A549 (cell line): ENCODE data around the gene APOL2. TPM values are rescaled to one million over a fixed set of nuclear protein-coding genes. Genes with fewer than 3 reads are reported as not detected.
"Not testable (repeated sequence)": the region's sequence is repeated elsewhere in the genome, so short reads cannot be mapped to it uniquely, and the experiment has no call there.

Experiments
- ATAC-seq, 2 experiments: fragments of 200-7000 bp in 1 of 2; fragments of >200 bp in 1 of 2; cut with Nextera tagmentation in 1 of 2; cut with Tn5 transposase in 1 of 2; 3 replicates each; pipeline versions ENCODE4 v1.8.0 to v1.9.1; 2018 to 2020; ENCODE audit warnings: mild to moderate bottlenecking in 1 of 2, moderate library complexity in 1 of 2
- CTCF ChIA-PET: fragments of 300-600 bp; sonication (Branson Sonifier 250); formaldehyde crosslinking; extraction: SDS; loops from one replicate; lab custom pipeline; 2021; ENCODE audit warnings: antibody characterized with exemption, inconsistent platforms; lab: Yijun Ruan, JAX
- POLR2A ChIA-PET: fragments of 350-600 bp; formaldehyde crosslinking; extraction: SDS; loops from one replicate; lab custom pipeline; 2021; ENCODE audit warnings: antibody characterized with exemption, inconsistent platforms; lab: Yijun Ruan, JAX
- DNase-seq, 2 experiments: peaks; one replicate each; pipeline versions ENCODE4 v3.0.0 to v3.0.0-alpha.2; 2011 to 2016; ENCODE audit warnings: low read depth in 1 of 2, low spot score in 1 of 2
- FAIRE-seq: peaks from 2 replicates; lab custom pipeline; 2011; peaks lifted over from hg19 to GRCh38; lab: Jason Lieb, UNC
- H3K27ac ChIP-seq, 2 experiments: fragments of >200 bp; sonication (Bioruptor Twin); formaldehyde crosslinking; 3 replicates each; pipeline ENCODE4 v1.5.1; 2016 to 2017
- H3K4me1 ChIP-seq: fragments of >200 bp; sonication (Bioruptor Twin); formaldehyde crosslinking; 3 replicates; pipeline ENCODE4 v1.6.1; 2016
- H3K4me2 ChIP-seq: fragments of >200 bp; sonication (Bioruptor Twin); formaldehyde crosslinking; 3 replicates; pipeline ENCODE4 v1.6.1; 2016
- H3K4me3 ChIP-seq: fragments of >200 bp; sonication (Bioruptor Twin); formaldehyde crosslinking; 3 replicates; pipeline ENCODE4 v1.5.1; 2016
- H3K9me3 ChIP-seq: fragments of >200 bp; sonication (Bioruptor Twin); formaldehyde crosslinking; 3 replicates; pipeline ENCODE4 v1.6.1; 2016
- CBX2 ChIP-seq: fragments of 200-600 bp; sonication (generic); IDR thresholded peaks from 2 replicates; pipeline ENCODE4 v1.6.1; 2016; ENCODE audit warnings: low read depth, mild to moderate bottlenecking, borderline replicate concordance
- EHF ChIP-seq: fragments of 250-450 bp; sonication (Bioruptor Pico); IDR thresholded peaks from 2 replicates; pipeline ENCODE4 v1.5.0; 2020; ENCODE audit warnings: mild to moderate bottlenecking
- EHMT2 ChIP-seq: fragments of 200-600 bp; sonication (generic); IDR thresholded peaks from 2 replicates; pipeline ENCODE4 v1.6.1; 2016; ENCODE audit warnings: antibody characterized with exemption, low read depth, mild to moderate bottlenecking, moderate library complexity
- FOSL2 ChIP-seq, 2 experiments: fragments of 450-650 bp in 1 of 2; fragments of >200 bp in 1 of 2; sonication (Bioruptor Twin) in 1 of 2; formaldehyde crosslinking; IDR thresholded peaks; 2 replicates each; pipeline versions ENCODE4 v1.5.0 to v1.6.1; 2016 to 2020; ENCODE audit warnings: mild to moderate bottlenecking in 1 of 2, moderate library complexity in 1 of 2
- HOXB5 ChIP-seq: fragments of 250-450 bp; sonication (Bioruptor Pico); IDR thresholded peaks from 2 replicates; pipeline ENCODE4 v1.5.0; 2020; ENCODE audit warnings: mild to moderate bottlenecking, moderate library complexity
- KDM5A ChIP-seq: fragments of 200-600 bp; sonication (generic); IDR thresholded peaks from 2 replicates; pipeline ENCODE4 v1.6.1; 2016; ENCODE audit warnings: antibody characterized with exemption, mild to moderate bottlenecking
- NPAS2 ChIP-seq: fragments of 250-450 bp; sonication (Bioruptor Pico); IDR thresholded peaks from 2 replicates; pipeline ENCODE4 v1.8.0; 2022; ENCODE audit warnings: mild to moderate bottlenecking, moderate library complexity, borderline replicate concordance
- NR3C1 ChIP-seq: fragments of >200 bp; sonication (Bioruptor Twin); formaldehyde crosslinking; IDR thresholded peaks from 3 replicates; pipeline ENCODE4 v1.6.1; 2017
- RAD21 ChIP-seq, 2 experiments: fragments of >200 bp in 1 of 2; sonication (Bioruptor Twin) in 1 of 2; formaldehyde crosslinking in 1 of 2; IDR thresholded peaks in 1 of 2; conservative IDR thresholded peaks in 1 of 2; 2 replicates in 1 of 2; 3 replicates in 1 of 2; pipeline ENCODE4 v1.6.1; 2012 to 2018; ENCODE audit warnings: inconsistent platforms in 1 of 2
- SMC3 ChIP-seq: fragments of >200 bp; sonication (Bioruptor Twin); formaldehyde crosslinking; IDR thresholded peaks from 3 replicates; pipeline ENCODE4 v1.6.1; 2018; ENCODE audit warnings: inconsistent platforms
- SREBF2 ChIP-seq: fragments of 450-650 bp; IDR thresholded peaks from 2 replicates; pipeline ENCODE4 v1.6.1; 2014; ENCODE audit warnings: mild to moderate bottlenecking, moderate library complexity
- TFCP2L1 ChIP-seq: fragments of 250-450 bp; sonication (Bioruptor Pico); IDR thresholded peaks from 2 replicates; pipeline ENCODE4 v1.5.0; 2021; ENCODE audit warnings: mild to moderate bottlenecking
- ZC3H11A ChIP-seq: fragments of 450-650 bp; IDR thresholded peaks from 2 replicates; pipeline ENCODE4 v1.6.1; 2014; ENCODE audit warnings: antibody characterized with exemption, mild to moderate bottlenecking
- ZNF302 ChIP-seq: fragments of 250-450 bp; sonication (Bioruptor Pico); IDR thresholded peaks from 2 replicates; pipeline ENCODE4 v1.9.0; 2021; ENCODE audit warnings: inconsistent platforms, mild to moderate bottlenecking, moderate library complexity
- ZSCAN20 ChIP-seq: fragments of 250-450 bp; sonication (Bioruptor Pico); IDR thresholded peaks from 2 replicates; pipeline ENCODE4 v1.8.0; 2022; ENCODE audit warnings: mild to moderate bottlenecking, moderate library complexity
- WGBS: methylation state at CpG from one replicate; pipeline ENCODE4 v1.1.6; 2017; ENCODE audit errors: missing lambda C conversion rate; 5-methylcytosine and 5-hydroxymethylcytosine counted together
- polyA plus RNA-seq, 4 experiments: library from polyadenylated mRNA; depleted of rRNA in 3 of 4; stranded (reverse); fragments of >200 nt; fragmentation: RNase III in 1 of 4; extraction: RNeasy Plus Mini Kit Qiagen cat#74134 plus additional on column Dnase treatment in 1 of 4; gene quantifications; 2 replicates in 3 of 4; 3 replicates in 1 of 4; pipeline ENCODE4 v1.2.3, GENCODE V29; 2011 to 2017
- TF ChIP-seq, protein P1 (sequence below): IDR thresholded peaks from 2 replicates; pipeline ENCODE4 v1.6.1; 2012
- TF ChIP-seq, protein P2 (sequence below): fragments of 450-650 bp; IDR thresholded peaks from 2 replicates; pipeline ENCODE4 v1.6.1; 2014; ENCODE audit warnings: antibody characterized with exemption
- TF ChIP-seq, protein P3 (sequence below): fragments of 250-450 bp; sonication (Bioruptor Pico); IDR thresholded peaks from 2 replicates; pipeline ENCODE4 v1.5.0; 2021; ENCODE audit warnings: mild to moderate bottlenecking, moderate library complexity, borderline replicate concordance

The APOL2 gene
- polyA plus RNA-seq, 2 of the 4 experiments (the other 2 are of a cell fraction) = 8.7 to 23.8 TPM

DNA sequence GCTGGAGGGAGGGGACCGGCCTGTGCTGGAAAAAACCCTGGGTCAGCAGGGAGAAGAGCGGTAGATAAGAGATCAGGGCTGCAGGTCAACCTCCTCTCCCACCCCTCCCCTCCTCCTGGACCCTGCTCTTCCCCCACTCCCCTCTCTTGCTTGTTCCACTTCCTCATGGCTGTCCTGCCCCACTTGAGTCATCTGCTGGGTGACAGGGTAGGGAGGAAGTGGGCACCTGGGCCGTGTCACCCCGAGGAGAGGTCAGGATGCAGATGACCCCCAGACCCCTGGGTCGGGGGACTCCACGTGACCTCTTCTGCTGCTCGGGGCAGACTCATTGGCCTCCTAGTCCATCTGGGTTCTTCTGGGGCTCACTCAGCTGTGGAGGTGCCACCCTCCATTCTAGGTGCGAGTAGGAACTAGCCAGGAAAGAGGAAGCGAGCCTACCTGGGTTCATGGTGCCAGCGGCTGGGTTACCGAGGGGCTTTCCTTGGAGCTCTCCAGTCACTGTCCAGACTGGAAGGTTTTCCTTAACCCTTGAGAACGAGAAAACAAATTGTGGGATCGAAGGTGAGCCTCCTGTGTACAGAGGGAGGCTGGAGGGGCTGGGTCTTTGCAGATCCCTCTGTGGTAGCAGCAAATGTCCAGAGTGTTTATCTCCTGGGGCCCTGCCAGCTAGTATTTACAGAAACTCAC, 6.5 kb downstream of the APOL2 start (continued):
- no peak for TF ChIP-seq TFCP2L1 (CRISPR knock-in tag)
- TF ChIP-seq, protein P1, sequence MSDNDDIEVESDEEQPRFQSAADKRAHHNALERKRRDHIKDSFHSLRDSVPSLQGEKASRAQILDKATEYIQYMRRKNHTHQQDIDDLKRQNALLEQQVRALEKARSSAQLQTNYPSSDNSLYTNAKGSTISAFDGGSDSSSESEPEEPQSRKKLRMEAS = no peak

DNA sequence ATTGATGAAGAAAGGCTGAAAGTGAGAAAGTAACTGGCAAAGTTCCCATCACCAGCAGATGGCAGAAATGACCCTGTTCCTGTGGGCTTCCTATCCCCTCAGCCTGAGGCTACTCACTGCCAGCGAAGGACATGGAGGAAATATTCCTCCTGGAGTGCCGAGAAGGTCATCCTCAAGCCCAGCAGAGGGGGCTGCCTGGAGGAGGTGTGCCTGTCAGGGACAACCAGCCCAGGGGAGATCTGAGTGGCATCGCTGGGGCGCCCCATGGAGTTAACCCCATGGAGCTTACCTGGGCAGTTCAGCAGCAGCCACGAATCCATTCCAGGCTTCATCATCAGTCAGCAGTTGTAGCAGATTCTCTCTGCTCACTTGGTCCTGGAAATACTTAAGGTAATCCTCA, 8.3 kb downstream of the APOL2 start:
- ATAC-seq, FAIRE-seq, H3K4me2 ChIP-seq, H3K4me3 ChIP-seq, H3K27ac ChIP-seq, CTCF ChIA-PET, POLR2A ChIA-PET, DNase-seq, H3K4me1 ChIP-seq, H3K9me3 ChIP-seq: not testable (repeated sequence)
- WGBS = 81% methylated on average over 2 of the region's 5 CpGs

DNA sequence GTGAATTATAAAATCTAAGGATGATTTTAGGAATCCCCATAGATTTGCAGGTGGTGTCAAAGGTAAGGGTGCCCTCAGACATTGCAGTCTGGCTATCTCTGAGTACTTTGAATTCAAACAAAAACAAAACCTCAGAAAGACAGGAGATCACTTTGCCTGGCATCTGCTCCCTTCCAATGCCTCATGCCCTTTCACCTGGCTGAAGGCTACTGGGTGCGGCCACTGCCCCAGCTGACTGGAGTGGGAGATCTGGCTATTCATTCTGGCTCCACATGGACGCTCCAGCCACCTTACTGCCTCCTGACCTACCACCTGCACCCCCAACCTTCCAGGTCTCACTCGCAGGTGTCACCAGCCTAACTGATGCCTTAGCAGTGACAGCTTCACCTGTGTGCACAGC, 9.7 kb downstream of the APOL2 start:
- H3K9me3 ChIP-seq, H3K27ac ChIP-seq, ATAC-seq, H3K4me3 ChIP-seq, DNase-seq, FAIRE-seq, POLR2A ChIA-PET, H3K4me2 ChIP-seq, H3K4me1 ChIP-seq, CTCF ChIA-PET: not testable (repeated sequence)
- WGBS = 100% methylated on average over 2 of the region's 3 CpGs

DNA sequence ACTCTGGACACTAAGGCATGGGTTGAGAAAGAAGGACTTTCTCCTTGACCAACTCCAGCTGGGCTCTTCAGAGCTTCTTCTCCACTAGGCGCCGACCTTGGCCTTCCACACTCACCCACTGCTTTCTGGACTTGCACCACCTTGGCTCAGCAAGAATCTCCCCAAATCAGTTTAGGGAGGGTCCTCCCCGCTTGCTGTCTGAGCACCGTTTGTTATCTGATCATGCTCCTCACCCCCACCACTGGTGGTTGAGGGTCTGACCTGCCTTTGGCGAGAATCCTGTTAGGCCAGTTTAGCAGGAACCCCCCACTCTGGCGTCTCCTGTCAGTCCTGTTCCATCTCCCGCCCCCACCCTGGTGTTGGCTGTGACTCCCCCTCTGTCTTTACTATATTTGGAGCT, 10.4 kb downstream of the APOL2 start:
- no peaks in the 10 kb centered on the region for H3K9me3 ChIP-seq
- no peak overlapping the region for H3K27ac ChIP-seq
- TF ChIP-seq NPAS2 (CRISPR knock-in tag) = no peak
- TF ChIP-seq HOXB5 (CRISPR knock-in tag) = no peak
- DNase-seq (no peak), ATAC-seq (no peak), FAIRE-seq (no peak)
- H3K4me2 ChIP-seq = no peak overlapping the region
- no peaks in the 10 kb centered on the region for H3K4me1 ChIP-seq
- WGBS = 92% methylated on average over 6 of the region's 7 CpGs
- POLR2A ChIA-PET = no interaction called here
- no peak overlapping the region for H3K4me3 ChIP-seq
- CTCF ChIA-PET = interaction anchor here (0.9 kb wide), 1 partner anchor 32 kb away, joined by 3 read pairs; no protein-coding TSS in a partner anchor

DNA sequence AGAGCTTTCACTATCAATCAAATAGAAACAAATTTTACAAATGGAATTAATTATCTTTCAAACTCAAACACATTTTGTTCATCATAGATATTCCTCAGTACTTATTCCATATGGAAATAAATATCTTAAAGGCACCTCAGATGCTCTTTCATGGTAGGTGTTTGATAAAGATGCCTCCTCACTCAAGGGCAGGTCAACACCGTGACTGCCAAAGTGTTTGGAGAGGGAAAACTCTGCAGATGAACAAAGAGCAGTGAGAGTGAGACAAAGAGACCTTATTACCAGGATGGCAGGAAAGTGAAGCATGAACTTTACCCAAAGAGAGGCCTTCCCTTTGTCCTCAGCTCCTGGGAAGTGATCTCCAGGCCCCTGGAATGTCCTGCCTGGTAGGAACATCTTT, 11.0 kb downstream of the APOL2 start:
- POLR2A ChIA-PET, H3K9me3 ChIP-seq, H3K27ac ChIP-seq, H3K4me2 ChIP-seq, DNase-seq, H3K4me1 ChIP-seq, FAIRE-seq, ATAC-seq, H3K4me3 ChIP-seq: not testable (repeated sequence)
- 100% methylated on average over 1 of the region's 1 CpG for WGBS
- CTCF ChIA-PET = interaction anchor here (0.7 to 1.2 kb wide), 5 partner anchors 11 to 298 kb away, joined by 3 read pairs; partner anchors contain the start of gene APOL2

DNA sequence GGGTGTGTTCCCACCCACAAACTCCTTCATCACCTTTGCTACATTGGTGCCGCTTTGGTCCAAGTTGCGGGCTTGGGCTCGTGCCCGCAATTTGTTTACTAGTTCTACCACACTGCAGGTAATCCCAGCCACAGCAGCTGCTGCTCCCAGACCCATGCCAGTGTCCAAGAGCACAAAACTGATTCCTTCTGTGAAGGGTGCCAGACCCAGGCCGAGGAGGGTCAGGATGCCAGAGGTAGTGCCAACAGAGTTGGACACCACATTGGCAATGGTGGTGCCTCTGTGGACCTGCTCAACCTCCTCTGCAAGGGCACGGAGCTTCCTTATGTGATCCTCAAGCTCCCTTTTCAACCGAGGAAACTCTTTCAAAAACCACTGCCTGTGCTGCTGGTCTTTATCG, 11.5 kb downstream of the APOL2 start:
- DNase-seq (no peak), FAIRE-seq (no peak), ATAC-seq (no peak)
- ChIA-PET POLR2A (no interaction called here), CTCF (interaction anchor here (0.7 to 1.2 kb wide), 5 partner anchors 11 to 297 kb away, joined by 3 read pairs; partner anchors contain the start of gene APOL2)
- Histone ChIP-seq H3K9me3 (no peaks in the 10 kb centered on the region), H3K4me1 (no peaks in the 10 kb centered on the region), H3K27ac (no peak overlapping the region), H3K4me3 (no peak overlapping the region), H3K4me2 (no peak overlapping the region)
- TF ChIP-seq SREBF2 = no peak
- no peak for TF ChIP-seq NR3C1
- no peak for TF ChIP-seq ZC3H11A
- WGBS = 92% methylated on average over 8 of the region's 8 CpGs

DNA sequence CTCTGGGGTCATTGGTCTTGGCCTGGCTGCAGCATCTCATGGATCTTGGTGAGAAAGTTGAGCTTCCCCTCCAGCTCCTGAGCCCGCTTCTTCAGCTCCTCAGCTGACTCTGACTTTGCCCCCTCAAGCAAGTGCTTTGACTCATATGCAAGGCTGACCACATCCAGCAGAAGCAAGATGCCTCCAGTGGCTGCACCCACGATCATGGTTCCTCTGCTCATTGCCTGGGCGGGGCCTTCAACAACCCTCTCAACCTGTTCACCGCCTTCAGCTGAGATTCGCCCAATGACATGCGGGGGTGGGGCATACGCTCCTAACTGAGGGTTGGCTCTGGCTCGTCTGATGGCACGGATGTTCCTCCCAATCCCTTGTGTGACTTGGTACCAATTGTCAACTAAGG, 11.9 kb downstream of the APOL2 start:
- H3K4me3 ChIP-seq = no peak overlapping the region
- WGBS = 94% methylated on average over 6 of the region's 9 CpGs
- H3K4me1 ChIP-seq = no peaks in the 10 kb centered on the region
- CTCF ChIA-PET = interaction anchor here (1.0 to 1.2 kb wide), 3 partner anchors 31 to 297 kb away, joined by 3 to 4 read pairs (median 3); no protein-coding TSS in a partner anchor
- ATAC-seq = no peak
- H3K4me2 ChIP-seq = no peak overlapping the region
- POLR2A ChIA-PET = no interaction called here
- H3K9me3 ChIP-seq = no peaks in the 10 kb centered on the region
- H3K27ac ChIP-seq = no peak overlapping the region
- no peak for DNase-seq
- FAIRE-seq = no peak
- TF ChIP-seq ZNF302 (no peak), SREBF2 (no peak), ZSCAN20 (CRISPR knock-in tag) (no peak), CBX2 (no peak), FOSL2 (IDR thresholded peaks at IDR 0.05) (no peak), FOSL2 (CRISPR knock-in tag; IDR thresholded peaks at IDR 0.05) (no peak), TFCP2L1 (CRISPR knock-in tag) (no peak), KDM5A (no peak), EHMT2 (no peak), EHF (no peak), RAD21 (conservative IDR thresholded peaks at IDR 0.05 in 1 of 2, IDR thresholded peaks at IDR 0.05 in 1 of 2) (no peak), SMC3 (no peak), ZC3H11A (no peak)
- TF ChIP-seq, protein P2, sequence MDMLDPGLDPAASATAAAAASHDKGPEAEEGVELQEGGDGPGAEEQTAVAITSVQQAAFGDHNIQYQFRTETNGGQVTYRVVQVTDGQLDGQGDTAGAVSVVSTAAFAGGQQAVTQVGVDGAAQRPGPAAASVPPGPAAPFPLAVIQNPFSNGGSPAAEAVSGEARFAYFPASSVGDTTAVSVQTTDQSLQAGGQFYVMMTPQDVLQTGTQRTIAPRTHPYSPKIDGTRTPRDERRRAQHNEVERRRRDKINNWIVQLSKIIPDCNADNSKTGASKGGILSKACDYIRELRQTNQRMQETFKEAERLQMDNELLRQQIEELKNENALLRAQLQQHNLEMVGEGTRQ = no peak
- TF ChIP-seq, protein P3, sequence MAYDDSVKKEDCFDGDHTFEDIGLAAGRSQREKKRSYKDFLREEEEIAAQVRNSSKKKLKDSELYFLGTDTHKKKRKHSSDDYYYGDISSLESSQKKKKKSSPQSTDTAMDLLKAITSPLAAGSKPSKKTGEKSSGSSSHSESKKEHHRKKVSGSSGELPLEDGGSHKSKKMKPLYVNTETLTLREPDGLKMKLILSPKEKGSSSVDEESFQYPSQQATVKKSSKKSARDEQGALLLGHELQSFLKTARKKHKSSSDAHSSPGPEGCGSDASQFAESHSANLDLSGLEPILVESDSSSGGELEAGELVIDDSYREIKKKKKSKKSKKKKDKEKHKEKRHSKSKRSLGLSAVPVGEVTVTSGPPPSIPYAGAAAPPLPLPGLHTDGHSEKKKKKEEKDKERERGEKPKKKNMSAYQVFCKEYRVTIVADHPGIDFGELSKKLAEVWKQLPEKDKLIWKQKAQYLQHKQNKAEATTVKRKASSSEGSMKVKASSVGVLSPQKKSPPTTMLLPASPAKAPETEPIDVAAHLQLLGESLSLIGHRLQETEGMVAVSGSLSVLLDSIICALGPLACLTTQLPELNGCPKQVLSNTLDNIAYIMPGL (CRISPR knock-in tag) = no peak
